ENCODE measurements around the gene SSBP4. TPM values are rescaled to one million over a fixed set of nuclear protein-coding genes. Genes with fewer than 3 reads are reported as not detected.

SSBP4 gene
- polyA plus RNA-seq, 1 of the 3 experiments (the other 2 are of a cell fraction): 24.9 TPM

- CTCF ChIA-PET: interaction anchor here (2.8 kb wide), 1 partner anchor 21 kb away, joined by 12 read pairs; no protein-coding TSS in a partner anchor
- H3K9me3 ChIP-seq: no peaks in the 10 kb centered on the region
- peaks cover 15% of the 10 kb centered on the region for H4K20me1 ChIP-seq (ENCODE audit: insufficient read depth)
- no peaks in the 10 kb centered on the region for H3K27me3 ChIP-seq (ENCODE audit: insufficient read depth)
- DNase-seq: no peak
- H3K27ac ChIP-seq (ENCODE audit: low read depth in 2 of 2, low read length in 1 of 2): peak overlapping the region; percentile 78 to 87
- TF ChIP-seq NRF1 (IDR thresholded peaks at IDR 0.05; ENCODE audit: low read depth, low read length): no peak
- TF ChIP-seq GATA2 (CRISPR knock-in tag; IDR thresholded peaks at IDR 0.05): no peak
- no peak for TF ChIP-seq REST (IDR thresholded peaks at IDR 0.05; ENCODE audit: low read depth, low read length)
- no peak for TF ChIP-seq JUND (IDR thresholded peaks at IDR 0.05)
- TF ChIP-seq EP300 (IDR thresholded peaks at IDR 0.05; ENCODE audit: borderline replicate concordance in 1 of 2, low read depth in 1 of 2, low read length in 1 of 2): no peak
- TF ChIP-seq RAD21 (IDR thresholded peaks at IDR 0.05; ENCODE audit: low read length): no peak
- no peak for TF ChIP-seq CTCF (IDR thresholded peaks at IDR 0.05)
- no peak for TF ChIP-seq RFX5 (IDR thresholded peaks at IDR 0.05; ENCODE audit: low read length)
- no peak for TF ChIP-seq RCOR1 (IDR thresholded peaks at IDR 0.05; ENCODE audit: low read length)
- no peak for TF ChIP-seq FOSL2 (IDR thresholded peaks at IDR 0.05; ENCODE audit: borderline replicate concordance, low read depth)
- POLR2A ChIA-PET: no interaction called here
- H3K79me2 ChIP-seq (ENCODE audit: insufficient read depth): peaks cover 16% of the 10 kb centered on the region; the same call in 1 of the 2 replicates
- peaks cover 5% of the 10 kb centered on the region for H3F3A ChIP-seq (replicated peaks; ENCODE audit: insufficient read depth)
- peak overlapping the region; percentile 69; the same call in 1 of the 2 replicates for H3K9ac ChIP-seq
- peaks cover 0 to 9% of the 10 kb centered on the region in 2 experiments for H3K36me3 ChIP-seq (replicated peaks in 1 of 2; ENCODE audit: control insufficient read depth in 1 of 2, insufficient read depth in 2 of 2, low read length in 1 of 2)
- H3K9me2 ChIP-seq: no peaks in the 10 kb centered on the region
- WGBS (ENCODE audit: low lambda C conversion rate): 85% methylated on average over 7 of the region's 13 CpGs
- peak overlapping the region in 1 of 2 experiments; percentile 43; a peak in 1 of 4 replicates for H3K4me3 ChIP-seq (ENCODE audit: low read depth in 2 of 2, low read length in 1 of 2)
- peak overlapping the region; percentile 85 for H3K4me2 ChIP-seq
- peaks cover 23 to 64% of the 10 kb centered on the region in 2 experiments; a peak in 2 of 4 replicates for H3K4me1 ChIP-seq (ENCODE audit: control insufficient read depth in 1 of 2, insufficient read depth in 2 of 2, low read depth in 1 of 2, low read length in 1 of 2)
- no peak overlapping the region for H2AFZ ChIP-seq (ENCODE audit: low read depth)
These were observed 10.7 kb downstream of the SSBP4 start for GRCh38 chr19:18429717-18430416.
